AG09319 (cell line): Measurements from ENCODE around the gene FTL.

Experiments used
- DNase-seq: peaks from one replicate; pipeline ENCODE4 v3.0.0-alpha.2; 2010; ENCODE audit warnings: low read depth; ENCODE audit errors: extremely low read depth
- TF ChIP-seq, protein P1 (sequence below): IDR thresholded peaks from 2 replicates; pipeline ENCODE4 v1.5.1; 2011; ENCODE audit warnings: low read depth, mild to moderate bottlenecking, inconsistent platforms, low read length, moderate library complexity

Gene FTL

DNA sequence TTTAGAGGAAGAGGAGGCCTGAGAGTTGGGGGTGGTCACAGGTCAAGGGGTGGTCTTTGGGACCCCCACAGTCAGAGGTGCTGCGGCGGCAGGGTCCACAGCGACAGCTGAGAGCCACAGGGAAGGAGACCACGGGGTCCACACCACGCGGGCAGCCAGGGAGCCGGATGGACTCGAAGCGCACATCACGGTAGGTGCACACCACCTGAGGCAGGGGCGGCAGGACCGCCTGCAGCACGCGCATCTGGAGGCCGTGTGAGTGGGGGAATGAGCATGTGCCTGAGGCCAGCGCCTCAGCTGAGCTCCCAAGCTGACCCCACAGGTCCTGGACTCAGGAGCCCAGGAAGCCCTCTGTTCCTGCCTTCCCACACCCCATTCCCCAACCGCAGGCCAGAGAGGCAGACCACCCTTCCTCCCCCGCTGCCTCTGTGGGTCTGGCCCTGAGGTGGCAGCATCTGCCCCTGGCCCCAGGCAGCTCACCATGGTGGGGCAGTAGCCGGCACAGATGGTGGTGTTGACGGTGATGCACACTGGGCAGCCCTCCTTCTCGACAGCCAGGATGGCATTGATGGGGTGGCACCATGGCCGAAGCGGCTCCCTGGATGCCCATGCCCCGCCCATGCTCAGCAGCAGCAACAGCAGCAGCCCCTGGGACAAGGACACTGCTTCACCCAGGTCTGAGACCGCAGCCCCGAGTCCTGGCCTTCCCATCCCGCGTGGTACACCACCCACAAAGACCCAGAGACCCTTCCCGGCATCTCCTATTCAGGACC is 51.1 kb downstream of the FTL start:
- DNase-seq, result no peak
- TF ChIP-seq, protein P1, sequence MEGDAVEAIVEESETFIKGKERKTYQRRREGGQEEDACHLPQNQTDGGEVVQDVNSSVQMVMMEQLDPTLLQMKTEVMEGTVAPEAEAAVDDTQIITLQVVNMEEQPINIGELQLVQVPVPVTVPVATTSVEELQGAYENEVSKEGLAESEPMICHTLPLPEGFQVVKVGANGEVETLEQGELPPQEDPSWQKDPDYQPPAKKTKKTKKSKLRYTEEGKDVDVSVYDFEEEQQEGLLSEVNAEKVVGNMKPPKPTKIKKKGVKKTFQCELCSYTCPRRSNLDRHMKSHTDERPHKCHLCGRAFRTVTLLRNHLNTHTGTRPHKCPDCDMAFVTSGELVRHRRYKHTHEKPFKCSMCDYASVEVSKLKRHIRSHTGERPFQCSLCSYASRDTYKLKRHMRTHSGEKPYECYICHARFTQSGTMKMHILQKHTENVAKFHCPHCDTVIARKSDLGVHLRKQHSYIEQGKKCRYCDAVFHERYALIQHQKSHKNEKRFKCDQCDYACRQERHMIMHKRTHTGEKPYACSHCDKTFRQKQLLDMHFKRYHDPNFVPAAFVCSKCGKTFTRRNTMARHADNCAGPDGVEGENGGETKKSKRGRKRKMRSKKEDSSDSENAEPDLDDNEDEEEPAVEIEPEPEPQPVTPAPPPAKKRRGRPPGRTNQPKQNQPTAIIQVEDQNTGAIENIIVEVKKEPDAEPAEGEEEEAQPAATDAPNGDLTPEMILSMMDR, result no peak
